ENCODE measurements around the gene NKD2. TPM values are rescaled to one million over a fixed set of nuclear protein-coding genes. Genes with fewer than 3 reads are reported as not detected.

The NKD2 gene
- total RNA-seq, 1 donor: under 0.01 TPM

DNA sequence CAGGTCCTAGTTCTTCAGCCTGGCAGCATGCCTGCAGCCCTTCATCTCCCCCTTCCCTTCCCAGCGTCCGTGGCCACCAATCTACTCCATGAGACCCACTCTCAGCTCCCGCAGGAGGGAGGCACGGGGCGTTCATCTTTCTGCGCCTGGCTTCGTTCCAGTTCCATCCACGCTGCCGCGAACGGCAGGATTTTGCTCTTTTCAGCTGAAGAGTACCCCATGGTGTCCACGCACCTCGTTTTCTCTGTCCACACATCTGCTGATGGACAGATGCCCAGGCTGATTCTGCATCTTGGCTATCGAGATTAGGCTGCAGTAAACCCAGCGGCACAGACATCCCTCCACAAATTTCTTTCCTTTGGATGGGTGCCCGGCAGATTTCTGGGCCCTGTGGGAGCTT, 30.5 kb upstream of the NKD2 start:
- DNase-seq (ENCODE audit: low read depth in 2 of 3, low spot score in 2 of 3): no peak

DNA sequence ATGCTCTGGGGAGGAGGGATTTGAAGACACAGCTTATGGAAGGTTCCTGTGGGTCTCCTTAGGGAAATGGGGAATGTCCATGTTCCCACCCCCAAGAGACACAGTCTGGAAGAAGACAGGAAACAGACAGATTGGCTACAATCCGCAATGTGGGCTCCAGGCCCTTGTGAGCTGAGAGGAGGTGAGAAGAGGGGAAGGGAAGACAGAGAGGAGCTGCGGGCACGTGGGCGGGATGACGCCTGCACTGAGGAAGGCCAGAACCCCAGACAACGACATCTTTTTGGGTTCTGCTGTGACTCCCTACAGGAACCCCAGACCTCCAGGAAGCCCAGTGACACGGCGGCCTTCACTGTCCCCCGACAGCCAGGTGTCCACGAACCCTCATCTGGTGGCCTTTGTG, 29.9 kb upstream of the NKD2 start:
- DNase-seq (ENCODE audit: low read depth in 2 of 3, low spot score in 2 of 3): no peak

DNA sequence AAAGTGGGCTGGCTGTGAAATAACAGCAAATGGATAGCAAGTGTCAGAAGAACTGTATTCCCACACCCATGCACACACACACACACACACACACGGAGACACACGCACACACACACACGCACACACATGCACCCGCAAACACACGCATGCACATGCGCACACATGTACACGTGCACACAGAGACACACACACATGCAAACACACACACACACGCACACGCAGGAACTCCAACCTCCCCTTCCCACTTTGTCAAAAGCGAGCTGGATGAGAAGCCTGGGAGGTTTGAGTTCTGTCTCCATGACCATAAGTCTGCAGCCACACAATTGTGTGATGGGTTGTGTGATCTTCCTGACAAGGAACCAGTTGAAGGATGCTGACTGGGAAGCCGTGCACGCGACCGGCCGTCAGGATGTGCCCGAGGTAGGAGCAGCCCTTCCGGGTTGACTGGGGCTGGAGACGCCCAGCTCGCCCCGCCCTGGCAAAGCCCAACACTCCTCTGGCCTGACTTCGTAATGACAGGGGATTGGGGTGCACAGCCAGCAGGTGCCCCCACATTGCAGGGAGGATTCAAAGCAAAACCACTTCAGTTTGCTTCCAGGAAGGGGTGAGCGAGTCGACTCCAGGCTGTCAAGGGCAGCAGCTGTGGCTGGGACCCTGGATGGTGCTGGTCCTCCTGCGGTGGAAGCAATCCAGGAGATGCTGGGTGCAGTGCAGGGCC, 29.3 kb upstream of the NKD2 start:
- no peak for DNase-seq (ENCODE audit: low read depth in 2 of 3, low spot score in 2 of 3)

DNA sequence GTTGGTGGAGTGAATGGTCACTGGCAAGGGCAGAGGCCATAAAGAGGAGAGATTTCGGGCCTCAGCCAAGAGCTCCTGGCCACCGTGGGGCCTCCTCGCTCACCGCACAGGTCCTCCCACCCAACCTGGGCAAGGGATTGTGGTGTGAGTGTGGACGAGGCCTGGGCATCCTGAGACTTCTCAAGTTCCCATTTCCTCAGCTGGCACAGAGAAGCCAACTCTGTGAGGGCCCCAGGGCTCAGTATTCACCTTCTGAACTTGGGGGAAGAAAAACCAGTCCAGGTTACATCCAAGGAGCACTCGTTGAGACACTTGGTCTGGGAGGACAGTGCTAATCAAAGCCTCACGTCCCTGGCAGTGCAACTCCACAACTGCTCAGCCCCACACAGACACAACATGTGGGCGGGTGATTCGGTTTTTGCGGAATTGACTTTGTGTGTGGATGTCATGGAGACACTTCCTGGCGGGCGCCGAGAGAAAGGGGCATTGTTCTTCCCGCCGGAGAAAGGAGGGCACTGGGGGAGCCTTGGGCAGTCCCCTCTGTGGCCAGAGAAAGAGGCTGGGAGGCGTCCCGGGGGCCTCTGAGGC, 28.5 kb upstream of the NKD2 start:
- no peak for DNase-seq (ENCODE audit: low read depth in 2 of 3, low spot score in 2 of 3)

DNA sequence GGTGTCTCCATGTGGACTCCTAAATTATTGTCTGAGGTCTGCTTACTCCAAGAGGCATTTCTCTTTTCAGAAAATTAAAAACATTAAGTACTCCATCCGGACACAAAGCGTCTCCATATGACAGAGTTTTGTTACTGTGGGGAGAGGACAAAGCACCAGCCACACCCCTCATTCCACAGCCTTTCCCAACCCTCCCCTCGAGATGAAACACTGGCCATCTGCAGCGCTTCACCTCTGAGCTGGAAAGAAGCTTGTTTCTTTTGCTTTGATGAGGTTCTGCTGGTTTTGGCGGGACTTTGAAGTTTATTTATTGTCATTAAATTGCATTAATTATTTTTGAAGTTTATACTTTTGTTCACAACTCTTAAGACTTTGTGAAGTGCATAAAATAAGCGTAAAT, 27.6 kb upstream of the NKD2 start:
- DNase-seq (ENCODE audit: low read depth in 2 of 3, low spot score in 2 of 3): no peak

DNA sequence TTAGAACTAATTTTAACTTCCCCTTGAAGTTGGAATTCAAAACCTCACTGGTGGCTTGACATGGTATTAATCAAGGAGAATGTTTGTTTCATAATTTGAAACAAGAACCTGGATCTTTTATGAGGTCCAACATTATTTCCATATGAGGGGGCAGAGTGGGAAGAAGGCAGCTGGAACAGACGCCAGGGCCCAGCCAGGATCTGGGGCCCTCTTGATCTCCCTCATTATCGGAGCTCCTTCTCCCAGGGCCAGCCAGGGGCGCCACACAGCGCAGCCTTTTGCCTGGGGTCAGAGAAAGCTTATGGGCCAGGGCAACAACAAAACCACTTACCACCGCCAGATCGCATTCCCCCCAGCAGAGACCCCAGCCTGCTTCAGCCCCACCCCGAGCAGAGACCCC, 27.1 kb upstream of the NKD2 start:
- no peak for DNase-seq (ENCODE audit: low read depth in 2 of 3, low spot score in 2 of 3)

DNA sequence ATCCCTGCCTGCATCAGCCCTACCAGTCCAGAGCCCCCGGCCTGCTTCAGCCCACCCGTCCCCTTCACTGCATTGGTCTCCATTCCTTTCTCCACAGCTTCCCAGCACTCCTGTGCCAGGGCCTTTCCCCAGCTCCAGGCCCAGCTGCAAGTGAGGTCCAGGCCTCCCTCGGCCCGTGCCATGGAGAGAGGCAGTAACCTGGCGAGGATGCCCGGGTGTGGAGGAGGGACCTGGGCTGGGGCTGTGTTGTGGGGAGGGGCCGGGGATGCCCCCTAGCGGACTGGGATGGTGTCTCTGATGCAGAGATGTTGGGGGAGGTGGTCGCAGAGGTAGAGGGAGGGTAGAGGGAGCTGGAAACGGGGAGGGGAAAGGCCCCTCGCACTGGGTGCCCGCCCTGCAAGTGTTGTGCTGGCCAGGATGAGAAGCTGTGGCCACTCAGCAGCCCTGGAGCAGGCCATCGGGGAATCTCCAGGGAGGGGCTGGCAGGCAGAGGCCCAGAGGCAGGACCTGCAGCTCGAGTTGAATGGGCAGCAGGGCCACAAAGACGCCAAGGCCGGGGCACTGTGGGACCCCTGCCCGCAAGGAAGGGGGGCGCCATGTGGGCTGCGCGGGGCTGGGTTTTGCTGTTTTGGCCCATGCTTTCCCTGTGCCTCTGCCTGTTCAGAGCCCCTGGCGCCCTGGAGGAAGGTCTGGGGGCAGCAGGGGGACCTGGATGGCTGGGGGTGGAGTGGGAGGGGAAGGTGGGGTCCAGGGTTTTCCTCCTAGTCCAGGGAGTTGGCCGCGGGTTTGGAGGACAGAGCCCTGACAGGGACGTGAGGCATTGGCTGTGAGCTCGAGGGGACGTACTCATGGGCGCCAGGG, 26.0 kb upstream of the NKD2 start:
- no peak for DNase-seq (ENCODE audit: low read depth in 2 of 3, low spot score in 2 of 3)

DNA sequence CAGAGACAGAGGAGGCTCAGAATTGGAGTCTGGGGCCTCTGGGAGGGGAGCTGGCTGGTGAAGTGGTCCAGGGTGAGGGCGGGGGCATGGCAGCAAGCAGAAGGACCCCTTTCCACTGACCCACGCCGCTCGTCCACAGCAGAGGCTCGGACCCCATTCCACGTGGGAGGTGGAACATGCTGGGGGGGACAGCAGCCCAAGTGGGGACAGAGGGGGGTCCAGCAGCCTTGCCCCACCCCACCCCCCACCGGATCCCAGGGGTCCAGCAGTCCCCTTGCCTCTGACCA, 25.4 kb upstream of the NKD2 start:
- no peak for DNase-seq (ENCODE audit: low read depth in 2 of 3, low spot score in 2 of 3)

DNA sequence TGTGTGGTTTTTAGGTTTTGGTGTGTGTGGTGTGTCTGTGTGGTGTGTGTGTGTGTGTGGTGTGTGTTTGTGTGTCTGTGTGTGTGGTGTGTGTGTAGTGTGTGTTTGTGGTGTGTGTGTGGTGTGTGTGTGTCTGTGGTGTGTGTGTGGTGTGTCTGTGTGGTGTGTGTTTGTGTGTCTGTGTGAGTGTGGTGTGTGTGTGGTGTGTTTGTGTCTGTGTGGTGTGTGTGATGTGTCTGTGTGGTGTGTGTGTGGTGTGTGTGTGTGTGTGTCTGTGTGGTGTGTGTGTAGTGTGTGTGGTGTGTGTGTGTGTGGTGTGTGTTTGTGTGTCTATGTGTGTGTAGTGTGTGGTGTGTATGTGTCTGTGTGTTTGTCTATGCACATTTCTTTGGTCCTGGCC, 25.0 kb upstream of the NKD2 start:
- no peak for DNase-seq (ENCODE audit: low read depth in 2 of 3, low spot score in 2 of 3)

DNA sequence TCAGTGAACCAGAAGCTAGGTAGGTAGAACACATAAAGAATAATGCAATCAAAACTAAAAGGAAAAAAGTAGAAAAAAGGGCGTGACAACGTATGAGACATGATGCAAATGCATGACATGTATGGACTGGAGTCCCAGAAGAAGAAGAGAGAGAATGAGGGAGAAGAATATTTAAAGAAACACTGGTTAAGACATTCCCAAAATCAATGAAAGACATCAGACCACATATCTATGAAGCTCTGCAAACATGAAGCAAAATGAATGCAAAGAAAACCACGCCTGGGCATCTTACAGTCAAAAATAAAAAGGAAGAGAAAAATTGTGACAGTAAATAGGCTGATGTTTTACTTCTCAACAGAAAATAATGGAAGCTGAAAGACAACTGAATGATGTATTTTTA, 23.8 kb upstream of the NKD2 start:
- no peak for DNase-seq (ENCODE audit: low read depth in 2 of 3, low spot score in 2 of 3)

DNA sequence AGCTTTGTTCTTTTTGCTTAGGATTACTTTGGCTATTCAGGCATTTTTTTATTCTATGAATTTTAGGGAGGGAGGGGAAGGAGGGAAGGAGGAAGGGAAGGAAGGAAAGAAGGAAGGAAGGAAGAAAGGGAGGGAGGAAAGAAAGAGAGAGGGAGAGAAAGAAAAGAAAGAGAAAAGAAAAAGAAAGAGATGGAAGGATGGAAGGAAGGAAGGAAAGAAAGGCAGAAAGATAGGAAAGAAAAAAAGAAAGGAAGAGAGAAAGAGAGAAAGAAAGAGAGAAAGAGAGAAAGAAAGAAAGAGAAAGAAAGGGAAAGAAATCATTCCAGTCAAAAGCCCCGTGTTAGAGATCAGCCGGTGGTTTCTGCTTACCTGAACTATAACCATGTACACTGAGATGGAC, 20.8 kb upstream of the NKD2 start:
- no peak for DNase-seq (ENCODE audit: low read depth in 2 of 3, low spot score in 2 of 3)

DNA sequence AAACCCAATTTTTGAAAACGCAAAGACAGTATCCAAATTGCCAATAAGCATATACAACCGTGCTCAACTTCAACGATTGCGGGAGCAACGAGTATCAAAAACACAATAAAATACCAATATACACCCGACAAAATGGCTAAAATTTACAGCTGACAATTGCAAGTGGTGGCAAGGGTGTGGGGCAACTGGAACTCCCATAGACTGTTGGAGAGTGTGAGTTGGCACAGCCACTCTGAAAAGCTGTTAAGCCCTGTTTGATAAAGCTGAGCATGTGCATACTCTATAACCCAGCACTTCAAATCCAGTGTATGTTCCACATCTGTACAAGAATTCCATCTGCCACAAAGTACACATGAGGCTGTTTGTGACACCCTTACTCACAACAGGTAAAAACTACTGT, 20.3 kb upstream of the NKD2 start:
- DNase-seq (ENCODE audit: low read depth in 2 of 3, low spot score in 2 of 3): no peak

DNA sequence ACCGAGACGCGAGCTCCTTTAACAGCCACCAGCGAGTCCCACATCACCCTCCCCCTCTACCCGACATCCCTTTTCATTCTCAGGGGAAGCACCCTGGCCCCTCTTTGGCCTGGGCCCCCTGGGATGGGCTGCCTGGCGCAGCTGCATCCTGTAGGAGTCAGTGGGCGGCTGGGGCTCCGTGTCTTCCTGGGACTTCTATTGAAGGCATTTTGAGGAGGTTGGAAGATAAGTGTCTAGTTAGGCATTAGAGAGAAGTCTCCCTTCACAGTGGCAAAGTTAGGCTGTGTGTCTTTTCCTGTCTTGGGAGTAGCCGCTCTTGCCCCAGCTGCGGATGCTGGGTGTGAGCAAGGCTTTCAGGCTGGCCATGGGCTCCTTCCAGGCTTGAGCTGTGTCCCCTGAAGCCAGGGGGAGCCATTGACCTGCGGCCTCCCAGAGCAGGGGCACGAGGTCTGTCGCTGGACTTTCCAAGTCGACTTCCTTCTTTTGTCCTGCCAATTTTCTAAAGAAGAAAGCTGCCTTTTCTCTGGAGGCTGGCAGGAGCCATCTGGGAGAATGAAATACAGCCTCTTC, 18.6 kb upstream of the NKD2 start:
- DNase-seq (ENCODE audit: low read depth in 2 of 3, low spot score in 2 of 3): peak in 1 of 3 donors; percentile 24

DNA sequence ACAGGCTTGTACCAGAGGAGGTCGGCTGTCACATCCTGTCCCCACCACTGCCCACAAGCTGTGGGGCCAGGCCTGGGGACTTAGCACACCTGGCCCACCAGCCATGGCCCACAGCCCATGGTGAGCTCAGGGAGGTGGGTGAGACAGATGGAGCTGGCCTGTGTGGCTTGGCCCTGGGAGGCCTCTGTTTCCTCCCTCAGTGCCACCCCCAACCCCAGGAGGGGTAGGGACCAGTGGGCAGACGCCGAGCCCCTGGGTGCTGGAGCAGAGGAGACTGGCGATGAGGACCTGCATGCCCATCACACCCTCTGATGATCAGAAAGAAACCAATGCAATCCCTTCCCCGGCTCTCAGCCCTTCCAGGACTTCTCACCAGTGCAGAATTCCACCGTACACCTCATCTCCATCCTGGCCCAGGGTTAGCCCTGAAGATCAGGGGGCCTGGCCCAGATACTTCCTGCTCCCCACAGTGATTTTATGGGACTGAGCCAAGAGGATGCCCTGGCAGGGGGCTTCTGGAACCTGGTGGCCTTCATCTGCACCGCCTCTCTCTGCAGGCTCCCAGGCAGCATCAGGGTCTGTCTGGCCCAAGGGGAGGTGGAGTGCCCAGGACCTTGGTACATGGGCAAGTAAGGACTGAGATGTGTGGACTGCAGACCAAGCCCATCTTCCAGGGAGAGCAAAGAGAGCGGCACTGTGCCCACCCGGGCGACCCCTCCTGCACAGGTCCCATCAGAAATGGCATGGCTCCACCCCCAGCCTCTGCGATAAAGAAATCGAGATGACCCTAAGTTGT, 16.9 kb upstream of the NKD2 start:
- no peak for DNase-seq (ENCODE audit: low read depth in 2 of 3, low spot score in 2 of 3)

DNA sequence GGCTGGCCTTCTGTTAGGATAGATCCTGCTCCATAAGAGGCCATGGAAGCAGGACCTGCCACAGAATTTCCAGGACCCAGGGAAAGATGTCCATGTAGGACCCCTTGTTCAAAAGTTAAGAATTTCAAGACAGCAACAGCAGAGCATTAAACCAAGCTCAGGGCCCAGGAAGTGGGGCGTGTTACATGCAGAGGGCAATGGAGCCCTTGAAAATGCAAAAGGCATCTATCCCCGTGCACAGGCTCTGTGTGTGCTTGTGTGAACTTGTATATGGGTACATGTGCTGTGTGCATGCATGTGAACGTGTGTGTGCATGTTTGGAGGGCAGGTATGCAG, 14.4 kb upstream of the NKD2 start:
- DNase-seq (ENCODE audit: low read depth in 2 of 3, low spot score in 2 of 3): no peak

DNA sequence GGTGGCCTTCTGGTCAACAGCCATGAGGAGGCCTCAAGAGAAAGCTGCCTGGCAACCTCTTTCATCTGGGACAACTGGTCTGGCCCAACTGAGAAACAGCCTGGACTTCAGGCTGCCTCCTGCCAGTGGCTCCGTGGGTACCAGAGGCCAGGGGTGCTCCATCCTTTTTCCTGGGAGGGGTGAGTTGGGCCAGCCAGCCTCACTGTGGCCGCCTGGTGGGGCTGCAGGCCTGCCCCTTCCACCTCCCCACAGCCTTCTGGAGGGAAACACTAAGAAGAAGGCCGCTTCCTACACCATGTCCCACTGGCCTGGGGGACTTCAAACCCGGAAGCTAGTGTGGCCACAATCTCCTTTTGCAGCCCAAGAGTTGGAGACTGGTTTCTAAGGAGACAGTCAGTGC, 13.8 kb upstream of the NKD2 start:
- no peak for DNase-seq (ENCODE audit: low read depth in 2 of 3, low spot score in 2 of 3)

DNA sequence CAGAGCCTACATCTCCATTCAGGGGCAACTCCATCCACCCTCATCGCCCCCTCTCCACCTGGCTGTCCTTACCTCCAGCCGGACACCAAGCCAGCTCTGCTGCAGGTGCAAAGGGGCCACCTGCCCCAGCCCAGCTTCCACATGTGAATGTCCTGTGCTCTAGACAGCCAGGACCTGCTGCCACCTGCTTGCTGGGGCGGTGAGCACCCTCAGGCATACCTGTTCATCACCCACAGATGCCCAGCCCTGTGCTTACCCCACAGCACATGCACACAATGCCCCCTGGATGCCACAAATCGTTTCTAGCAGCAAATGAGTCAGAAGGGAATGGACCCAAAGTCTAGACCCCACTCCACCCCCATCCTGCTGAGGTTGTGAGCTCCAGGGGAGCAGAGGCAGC, 13.3 kb upstream of the NKD2 start:
- no peak for DNase-seq (ENCODE audit: low read depth in 2 of 3, low spot score in 2 of 3)

DNA sequence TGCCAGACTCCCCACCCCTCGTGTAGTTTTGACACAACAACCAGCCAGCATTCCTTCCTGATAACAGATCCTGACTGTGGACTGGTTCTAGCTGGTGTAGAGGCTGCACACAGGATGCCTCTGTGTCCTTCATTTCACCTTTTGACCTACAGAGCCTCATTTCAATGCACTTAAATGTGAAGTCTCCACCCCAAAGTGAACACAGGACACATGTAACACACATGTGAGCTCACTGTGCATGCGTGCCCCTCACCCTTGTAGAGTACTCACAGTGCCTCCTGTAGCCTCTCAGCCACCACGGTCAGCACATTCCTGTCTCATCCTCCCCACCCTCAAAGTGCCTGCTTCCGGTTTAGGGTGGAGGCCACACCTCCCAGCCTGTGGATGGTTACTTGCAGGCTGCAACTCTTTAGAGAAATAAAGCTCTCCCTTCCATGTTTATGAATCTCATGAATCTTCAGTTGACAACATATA, 11.6 kb upstream of the NKD2 start:
- no peak for DNase-seq (ENCODE audit: low read depth in 2 of 3, low spot score in 2 of 3)

DNA sequence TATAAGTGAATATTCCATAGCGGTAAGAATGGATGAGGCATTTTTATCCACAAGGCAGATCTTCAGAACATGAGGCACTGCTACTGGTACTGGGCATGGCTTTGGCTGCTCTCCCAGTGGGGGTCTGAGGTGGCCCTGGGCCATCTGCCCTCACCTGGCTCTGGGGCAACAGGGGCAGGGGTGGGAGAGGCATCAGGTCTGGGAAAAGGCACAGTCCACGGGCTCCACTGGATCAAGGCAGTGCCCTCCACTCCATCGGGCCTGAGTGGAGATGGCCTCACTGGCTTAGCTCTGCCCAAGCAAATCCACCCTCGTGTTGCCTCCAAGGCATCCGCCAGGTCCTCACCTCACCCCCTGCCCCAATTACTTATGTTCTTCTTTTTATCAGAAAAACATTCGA, 10.9 kb upstream of the NKD2 start:
- no peak for DNase-seq (ENCODE audit: low read depth in 2 of 3, low spot score in 2 of 3)

DNA sequence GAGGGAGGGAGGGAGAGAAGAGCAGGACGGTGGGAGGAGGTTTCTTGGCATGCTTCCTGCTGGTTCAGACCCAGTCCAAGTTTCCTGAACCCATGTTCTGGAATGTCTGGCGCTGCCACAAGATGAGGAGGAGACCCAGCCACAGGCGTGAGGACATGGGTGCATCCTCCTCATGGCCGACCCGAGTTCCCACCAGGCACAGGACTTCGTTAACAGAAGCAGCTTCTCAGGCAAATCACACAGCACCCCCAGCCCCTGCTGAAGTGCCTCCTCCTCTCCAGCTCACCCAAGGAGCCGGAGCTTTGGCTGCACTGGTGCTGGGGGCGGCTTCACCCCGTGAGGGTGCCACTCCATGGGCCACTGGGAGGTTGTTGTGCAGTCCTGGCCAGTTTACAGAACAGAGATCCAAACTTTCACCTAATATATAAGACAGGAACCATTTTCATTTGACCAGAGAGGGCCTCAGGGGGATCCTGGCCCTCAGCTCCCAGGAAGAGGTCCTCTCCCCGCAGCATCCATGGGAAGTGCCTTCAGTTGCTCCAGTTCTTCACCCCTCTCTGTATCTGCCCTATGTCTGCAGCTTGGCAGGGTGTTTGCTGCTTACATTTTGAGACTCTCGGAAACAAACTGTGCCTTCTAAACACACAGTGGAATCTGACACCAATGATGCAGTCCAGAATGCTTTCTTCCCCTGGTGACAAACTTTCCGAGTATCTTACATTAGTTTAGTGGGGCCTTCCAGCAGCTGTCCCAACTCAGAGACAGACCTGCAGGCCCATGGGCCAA, 10.2 kb upstream of the NKD2 start:
- no peak for DNase-seq (ENCODE audit: low read depth in 2 of 3, low spot score in 2 of 3)
